GM23338 (cell line): ENCODE results near the gene INPP4B.

Experiments
- EZH2 ChIP-seq: fragments of 200-600 bp; sonication (generic); IDR thresholded peaks from one replicate; pipeline ENCODE4 v1.8.0; 2017; ENCODE audit warnings: antibody characterized with exemption, mild to moderate bottlenecking, low read depth; ENCODE audit not compliant: unreplicated experiment
- EZH2phosphoT487 ChIP-seq: fragments of 200-600 bp; sonication (generic); IDR thresholded peaks from one replicate; pipeline ENCODE4 v1.8.1; 2018; ENCODE audit warnings: antibody characterized with exemption; ENCODE audit not compliant: unreplicated experiment
- NANOG ChIP-seq: IDR thresholded peaks from 2 replicates; pipeline ENCODE4 v1.6.1; 2016; ENCODE audit warnings: antibody characterized with exemption, borderline replicate concordance
- POLR2AphosphoS5 ChIP-seq: IDR thresholded peaks from 2 replicates; pipeline ENCODE4 v1.6.1; 2016; ENCODE audit warnings: antibody characterized with exemption, low read depth
- ZNF114 ChIP-seq: fragments of 250-450 bp; sonication (Bioruptor Pico); IDR thresholded peaks from 2 replicates; pipeline ENCODE4 v1.5.0; 2020; ENCODE audit warnings: mild to moderate bottlenecking, moderate library complexity
- TF ChIP-seq, protein P1 (sequence below), 2 experiments: fragments of 200-600 bp in 1 of 2; sonication (generic) in 1 of 2; conservative IDR thresholded peaks; 2 replicates each; pipeline versions ENCODE4 v1.5.1 to v1.6.1; 2016 to 2017; ENCODE audit warnings: antibody characterized with exemption in 2 of 2, low read depth in 2 of 2, mild to moderate bottlenecking in 2 of 2, moderate library complexity in 1 of 2

DNA sequence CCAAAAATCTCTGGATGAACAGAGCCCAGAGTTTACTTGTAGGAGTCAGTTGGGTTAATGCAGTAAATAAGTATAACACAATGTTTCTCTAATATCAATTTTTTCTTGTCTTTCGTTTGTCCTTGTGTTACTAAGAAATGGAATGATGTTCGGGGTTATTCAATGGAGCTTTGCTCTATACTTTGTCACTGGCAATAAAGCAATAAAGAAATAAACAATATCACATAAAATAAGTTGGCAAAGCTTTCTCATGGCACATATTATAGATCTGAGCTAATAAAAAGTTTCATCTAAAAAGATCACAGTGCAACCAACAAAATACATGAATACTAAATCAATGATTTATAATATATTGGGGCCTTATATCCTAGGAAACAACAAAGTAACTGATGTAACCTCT lies 32.7 kb downstream of the INPP4B start:
- TF ChIP-seq, protein P1, sequence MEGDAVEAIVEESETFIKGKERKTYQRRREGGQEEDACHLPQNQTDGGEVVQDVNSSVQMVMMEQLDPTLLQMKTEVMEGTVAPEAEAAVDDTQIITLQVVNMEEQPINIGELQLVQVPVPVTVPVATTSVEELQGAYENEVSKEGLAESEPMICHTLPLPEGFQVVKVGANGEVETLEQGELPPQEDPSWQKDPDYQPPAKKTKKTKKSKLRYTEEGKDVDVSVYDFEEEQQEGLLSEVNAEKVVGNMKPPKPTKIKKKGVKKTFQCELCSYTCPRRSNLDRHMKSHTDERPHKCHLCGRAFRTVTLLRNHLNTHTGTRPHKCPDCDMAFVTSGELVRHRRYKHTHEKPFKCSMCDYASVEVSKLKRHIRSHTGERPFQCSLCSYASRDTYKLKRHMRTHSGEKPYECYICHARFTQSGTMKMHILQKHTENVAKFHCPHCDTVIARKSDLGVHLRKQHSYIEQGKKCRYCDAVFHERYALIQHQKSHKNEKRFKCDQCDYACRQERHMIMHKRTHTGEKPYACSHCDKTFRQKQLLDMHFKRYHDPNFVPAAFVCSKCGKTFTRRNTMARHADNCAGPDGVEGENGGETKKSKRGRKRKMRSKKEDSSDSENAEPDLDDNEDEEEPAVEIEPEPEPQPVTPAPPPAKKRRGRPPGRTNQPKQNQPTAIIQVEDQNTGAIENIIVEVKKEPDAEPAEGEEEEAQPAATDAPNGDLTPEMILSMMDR (conservative IDR thresholded peaks at IDR 0.05; ENCODE audit: low read depth in 2 of 2): no peak
- no peak for TF ChIP-seq POLR2AphosphoS5
- no peak for TF ChIP-seq EZH2
- no peak for TF ChIP-seq ZNF114
- no peak for TF ChIP-seq EZH2phosphoT487
- no peak for TF ChIP-seq NANOG
